Upper lobe of left lung (tissue), 6 donors: ENCODE results near the gene KLHL26. TPM values are rescaled to one million over a fixed set of nuclear protein-coding genes. Genes with fewer than 3 reads are reported as not detected.

Source experiments
- ATAC-seq, 2 donors: fragments of 200-7000 bp; cut with Tn5 transposase; one replicate each; pipeline ENCODE4 v1.9.1; 2022; ENCODE audit warnings: mild to moderate bottlenecking in 2 of 2, moderate library complexity in 2 of 2; ENCODE audit not compliant: low FRiP score in 2 of 2
- DNase-seq, 2 donors: peaks; one replicate each; pipeline ENCODE4 v3.0.0-alpha.2; 2019 to 2020
- H3K27ac ChIP-seq, 4 donors: fragments of 200-600 bp; sonication (generic); one replicate each; pipeline ENCODE4 v1.5.1; 2016 to 2019
- H3K27me3 ChIP-seq, 4 donors: fragments of 200-600 bp; sonication (generic); one replicate each; pipeline ENCODE4 v1.5.1; 2017 to 2019
- H3K36me3 ChIP-seq, 4 donors: fragments of 200-600 bp; sonication (generic); one replicate each; pipeline ENCODE4 v1.5.1; 2016 to 2019
- H3K4me1 ChIP-seq, 4 donors: fragments of 200-600 bp; sonication (generic); one replicate each; pipeline ENCODE4 v1.5.1; 2018 to 2019
- H3K4me3 ChIP-seq, 4 donors: fragments of 200-600 bp; sonication (generic); one replicate each; pipeline ENCODE4 v1.5.1; 2017 to 2019; ENCODE audit warnings: mild to moderate bottlenecking in 2 of 4, moderate library complexity in 1 of 4
- H3K9me3 ChIP-seq, 4 donors: fragments of 200-600 bp; sonication (generic); one replicate each; pipeline ENCODE4 v1.5.1; 2018 to 2019
- CTCF ChIP-seq, 6 experiments: fragments of 450-650 bp in 4 of 6; fragments of 200-600 bp in 2 of 6; sonication (generic) in 2 of 6; IDR thresholded peaks; one replicate each; pipeline ENCODE4 v1.5.1; 2016 to 2019; ENCODE audit warnings: antibody characterized with exemption in 6 of 6
- EP300 ChIP-seq, 4 donors: sonication (generic); formaldehyde crosslinking; IDR thresholded peaks; one replicate each; pipeline ENCODE4 v1.5.1; 2017; ENCODE audit warnings: antibody characterized with exemption in 4 of 4, control low read depth in 2 of 4
- POLR2A ChIP-seq, 4 donors: fragments of 450-650 bp; IDR thresholded peaks; one replicate each; pipeline ENCODE4 v1.5.1; 2016 to 2017; ENCODE audit warnings: antibody characterized with exemption in 4 of 4, mild to moderate bottlenecking in 2 of 4
- POLR2AphosphoS5 ChIP-seq, 2 donors: sonication (generic); formaldehyde crosslinking; IDR thresholded peaks; one replicate each; pipeline ENCODE4 v1.5.1; 2017; ENCODE audit warnings: antibody characterized with exemption in 2 of 2
- WGBS, 2 donors: methylation state at CpG; one replicate each; pipeline ENCODE4 v1.1.5; 2017 to 2018; 5-methylcytosine and 5-hydroxymethylcytosine counted together
- total RNA-seq, 6 donors: library from RNA; depleted of rRNA in 4 of 6; stranded (reverse); fragments of >200 nt in 4 of 6; gene quantifications; one replicate each; pipeline versions ENCODE4 v1.1.0 to v1.2.1, GENCODE V29; 2016 to 2021
- donor health status: DM: no; HTN: no; CAD: no; lungs with moderate emphysema.
- donor health status: DM: no; HTN: yes; CAD: no; lungs with severe emphysema.

Gene KLHL26
- total RNA-seq, 6 donors from 2014 or later = 8.1 to 16.1 (median 12.1) TPM

- WGBS, 2 donors = 92 to 94% methylated on average over 14 to 18 of the region's 18 CpGs
- Histone ChIP-seq H3K4me3 (no peak overlapping the region), H3K9me3 (no peaks in the 10 kb centered on the region), H3K27me3 (no peaks in the 10 kb centered on the region), H3K4me1 (peaks cover 15 to 22% (median 20%) of the 10 kb centered on the region in 4 donors), H3K36me3 (no peaks in the 10 kb centered on the region), H3K27ac (peak overlapping the region in 1 of 4 donors; percentile 9)
- ATAC-seq (peak in 1 of 2 donors; percentile 20), DNase-seq (no peak)
- TF ChIP-seq EP300 (IDR thresholded peaks at IDR 0.05) = no peak
- TF ChIP-seq POLR2A (IDR thresholded peaks at IDR 0.05) = no peak
Measured at GRCh38 chr19:18698321-18699167, 61.7 kb downstream of the KLHL26 start.

- ATAC-seq = no peak
- Histone ChIP-seq H3K27me3 (no peaks in the 10 kb centered on the region), H3K36me3 (no peaks in the 10 kb centered on the region), H3K9me3 (no peaks in the 10 kb centered on the region), H3K4me3 (no peak overlapping the region), H3K4me1 (peaks cover 15 to 22% (median 20%) of the 10 kb centered on the region in 4 donors), H3K27ac (peak overlapping the region in 3 of 4 donors; percentile 49 to 73 (median 71))
- peak in 1 of 2 donors; percentile 45 for DNase-seq
- no peak for TF ChIP-seq EP300 (IDR thresholded peaks at IDR 0.05)
- TF ChIP-seq POLR2AphosphoS5 (IDR thresholded peaks at IDR 0.05) = no peak
- no peak for TF ChIP-seq POLR2A (IDR thresholded peaks at IDR 0.05)
- no peak for TF ChIP-seq CTCF (IDR thresholded peaks at IDR 0.05)
- WGBS, 2 donors = 70 to 80% methylated on average over 1 to 14 of the region's 14 CpGs
Measured at GRCh38 chr19:18699403-18700054, 62.7 kb downstream of the KLHL26 start.

GRCh38 chr19:18700501-18701249 lies 63.8 kb downstream of the KLHL26 start:
- ATAC-seq (peak; percentile 80 to 94), DNase-seq (peak; percentile 83 to 89)
- 0 to 5% methylated on average over 13 to 34 of the region's 35 CpGs for WGBS, 2 donors
- H3K4me1 ChIP-seq = peaks cover 15 to 22% (median 20%) of the 10 kb centered on the region in 4 donors
- peak overlapping the region; percentile 17 to 73 (median 63) for H3K27ac ChIP-seq
- no peaks in the 10 kb centered on the region for H3K9me3 ChIP-seq
- TF ChIP-seq EP300 (IDR thresholded peaks at IDR 0.05) (no peak), POLR2AphosphoS5 (IDR thresholded peaks at IDR 0.05) (no peak), CTCF (IDR thresholded peaks at IDR 0.05) (no peak), POLR2A (IDR thresholded peaks at IDR 0.05) (peak in 1 of 4 donors; percentile 13)
- H3K36me3 ChIP-seq = no peaks in the 10 kb centered on the region
- H3K4me3 ChIP-seq = peak overlapping the region; percentile 29 to 48 (median 41)
- no peaks in the 10 kb centered on the region for H3K27me3 ChIP-seq

- H3K4me1 ChIP-seq = peaks cover 15 to 22% (median 20%) of the 10 kb centered on the region in 4 donors
- no peaks in the 10 kb centered on the region for H3K27me3 ChIP-seq
- peak overlapping the region in 3 of 4 donors; percentile 55 to 73 (median 71) for H3K27ac ChIP-seq
- DNase-seq = no peak
- 32% methylated on average over 7 of the region's 7 CpGs; no CpG with 5 or more reads in 1 of the 2 donors for WGBS, 2 donors
- no peak for ATAC-seq
- H3K9me3 ChIP-seq = no peaks in the 10 kb centered on the region
- no peaks in the 10 kb centered on the region for H3K36me3 ChIP-seq
- TF ChIP-seq POLR2A (IDR thresholded peaks at IDR 0.05) (no peak), CTCF (IDR thresholded peaks at IDR 0.05) (no peak), EP300 (IDR thresholded peaks at IDR 0.05) (no peak), POLR2AphosphoS5 (IDR thresholded peaks at IDR 0.05) (no peak)
- H3K4me3 ChIP-seq = peak overlapping the region in 3 of 4 donors; percentile 39 to 48 (median 43)
Measured at GRCh38 chr19:18701250-18701608, 64.4 kb downstream of the KLHL26 start.

GRCh38 chr19:18704054-18704453 lies 67.2 kb downstream of the KLHL26 start:
- DNase-seq (no peak), ATAC-seq (no peak)
- Histone ChIP-seq H3K9me3 (no peaks in the 10 kb centered on the region), H3K27ac (no peak overlapping the region), H3K4me3 (no peak overlapping the region), H3K27me3 (no peaks in the 10 kb centered on the region), H3K36me3 (no peaks in the 10 kb centered on the region), H3K4me1 (peaks cover 15 to 28% (median 21%) of the 10 kb centered on the region in 4 donors)
- TF ChIP-seq POLR2AphosphoS5 (IDR thresholded peaks at IDR 0.05) (no peak), CTCF (IDR thresholded peaks at IDR 0.05) (no peak), POLR2A (IDR thresholded peaks at IDR 0.05) (no peak), EP300 (IDR thresholded peaks at IDR 0.05) (no peak)
- 91 to 93% methylated on average over 4 of the region's 4 CpGs for WGBS, 2 donors
